Endothelial cell of umbilical vein (primary cell): Measurements from ENCODE around the gene ZNF530. TPM values are rescaled to one million over a fixed set of nuclear protein-coding genes. Genes with fewer than 3 reads are reported as not detected.

Experiments used
- BruUV-seq: library from RNA; stranded (reverse); fragments of 400-500 nt; replicated peaks from 2 replicates; lab custom pipeline; 2021; lab: Mats Ljungman, UMichigan
- CTCF ChIA-PET: fragments of 300-600, 350-600 bp; sonication (Branson Sonifier 250); formaldehyde crosslinking; loops from one replicate; lab custom pipeline; 2021; ENCODE audit warnings: antibody characterized with exemption, inconsistent platforms; lab: Charles Lee
- POLR2A ChIA-PET: fragments of 300-600, 350-600 bp; sonication (Branson Sonifier 250); formaldehyde crosslinking; loops from one replicate; lab custom pipeline; 2021; ENCODE audit warnings: antibody characterized with exemption, inconsistent platforms; lab: Charles Lee
- DNase-seq: peaks from one replicate; pipeline ENCODE4 v3.0.0-alpha.2; 2011; ENCODE audit warnings: low read depth, low spot score
- FAIRE-seq: peaks from 2 replicates; lab custom pipeline; 2011; peaks lifted over from hg19 to GRCh38; lab: Jason Lieb, UNC
- H2AFZ ChIP-seq: 2 replicates; pipeline ENCODE4 v1.6.0; 2012; ENCODE audit warnings: low read depth, low read length, control low read depth, inconsistent platforms
- H3K27ac ChIP-seq: 2 replicates; pipeline ENCODE4 v1.5.1; 2011; ENCODE audit warnings: low read depth, mild to moderate bottlenecking, control low read depth, low read length, moderate library complexity; ENCODE audit not compliant: insufficient read depth
- H3K27me3 ChIP-seq, 2 experiments: 2 replicates each; pipeline versions ENCODE4 v1.6.0 to v1.6.1; 2011; ENCODE audit warnings: low read length in 2 of 2, mixed read lengths in 1 of 2; ENCODE audit not compliant: control insufficient read depth in 2 of 2, insufficient read depth in 2 of 2
- H3K36me3 ChIP-seq, 2 experiments: 2 replicates in 1 of 2; 3 replicates in 1 of 2; pipeline ENCODE4 v1.5.1; 2011; ENCODE audit warnings: low read length in 2 of 2, mild to moderate bottlenecking in 1 of 2, moderate library complexity in 1 of 2; ENCODE audit not compliant: control insufficient read depth in 2 of 2, insufficient read depth in 2 of 2; ENCODE audit errors: extremely low read depth in 1 of 2
- H3K4me1 ChIP-seq: 3 replicates; pipeline ENCODE4 v1.5.1; 2011; ENCODE audit warnings: mild to moderate bottlenecking, low read length; ENCODE audit not compliant: control insufficient read depth, insufficient read depth; ENCODE audit errors: extremely low read depth
- H3K4me2 ChIP-seq: 2 replicates; pipeline ENCODE4 v1.6.1; 2011; ENCODE audit warnings: low read length, control low read depth, mixed read lengths; ENCODE audit not compliant: insufficient read depth
- H3K4me3 ChIP-seq, 3 experiments: fragments of 200-600 bp in 1 of 3; sonication (generic), shearing (Covaris generic) in 1 of 3; replicated peaks in 1 of 3; 2 replicates each; pipeline ENCODE4 v1.5.1; 2011 to 2016; ENCODE audit warnings: control low read depth in 3 of 3, low read length in 3 of 3, mild to moderate bottlenecking in 2 of 3, inconsistent platforms in 1 of 3, low read depth in 1 of 3, moderate library complexity in 1 of 3; ENCODE audit not compliant: insufficient read depth in 1 of 3
- H3K79me2 ChIP-seq: 2 replicates; pipeline ENCODE4 v1.6.0; 2012; ENCODE audit warnings: low read length, inconsistent platforms; ENCODE audit not compliant: control insufficient read depth, insufficient read depth
- H3K9ac ChIP-seq: replicated peaks from 2 replicates; pipeline ENCODE3; 2011; ENCODE audit warnings: low read length, control low read depth; ENCODE audit not compliant: insufficient read depth; ENCODE audit errors: extremely low read depth
- H3K9me1 ChIP-seq: replicated peaks from 3 replicates; pipeline ENCODE4 v1.6.0; 2011; ENCODE audit warnings: mild to moderate bottlenecking, low read length; ENCODE audit not compliant: control insufficient read depth, insufficient read depth; ENCODE audit errors: extremely low read depth
- H3K9me3 ChIP-seq: replicated peaks from 2 replicates; pipeline ENCODE4 v1.5.1; 2012; ENCODE audit warnings: low read length, inconsistent platforms; ENCODE audit not compliant: control insufficient read depth, insufficient read depth
- H4K20me1 ChIP-seq: replicated peaks from 2 replicates; pipeline ENCODE3; 2011; ENCODE audit warnings: mild to moderate bottlenecking, low read length; ENCODE audit not compliant: control insufficient read depth, insufficient read depth; ENCODE audit errors: extremely low read depth
- EZH2 ChIP-seq: IDR thresholded peaks from 2 replicates; pipeline ENCODE4 v1.6.1; 2012; ENCODE audit warnings: borderline replicate concordance, low read depth, mild to moderate bottlenecking, moderate library complexity, low read length, inconsistent platforms; ENCODE audit not compliant: severe bottlenecking
- FOS ChIP-seq: IDR thresholded peaks from 2 replicates; pipeline ENCODE4 v1.6.1; 2011; ENCODE audit warnings: mild to moderate bottlenecking, low read length, moderate library complexity, borderline replicate concordance; ENCODE audit not compliant: insufficient read depth
- GATA2 ChIP-seq: IDR thresholded peaks from 2 replicates; pipeline ENCODE4 v1.7.0; 2011; ENCODE audit warnings: low read depth, mild to moderate bottlenecking, moderate library complexity, mixed read lengths, low read length; ENCODE audit not compliant: insufficient read length, insufficient read depth
- JUN ChIP-seq: IDR thresholded peaks from 2 replicates; pipeline ENCODE4 v1.6.1; 2011; ENCODE audit warnings: borderline replicate concordance, low read depth; ENCODE audit not compliant: insufficient read length, insufficient read depth
- MAX ChIP-seq: IDR thresholded peaks from 2 replicates; pipeline ENCODE4 v1.6.1; 2011; ENCODE audit not compliant: insufficient read depth, insufficient read length
- MYC ChIP-seq: IDR thresholded peaks from one replicate; pipeline ENCODE4 v1.6.1; 2011; ENCODE audit warnings: mild to moderate bottlenecking, low read depth, low read length
- POLR2A ChIP-seq: IDR thresholded peaks from 2 replicates; pipeline ENCODE4 v1.6.1; 2012; ENCODE audit warnings: low read depth, mild to moderate bottlenecking, control low read depth, low read length
- POLR2AphosphoS5 ChIP-seq: IDR thresholded peaks from 2 replicates; pipeline ENCODE4 v1.6.1; 2012; ENCODE audit warnings: low read depth, mild to moderate bottlenecking, control low read depth, low read length, moderate library complexity; ENCODE audit not compliant: insufficient read depth
- dilution Hi-C: fragments of 300-500 bp; cut with MboI; formaldehyde crosslinking; loops from one replicate; pipeline ENCODE4 v1.15.0; 2019; ENCODE audit warnings: low sequenced_read_pairs; ENCODE audit not compliant: extremely low pct_ligation_motif_present
- intact Hi-C: fragments of 100-400 bp; cut with micrococcal nuclease; formaldehyde crosslinking; loops from one replicate; pipeline ENCODE4 v1.10.0; 2022
- polyA plus RNA-seq, 4 experiments: library from polyadenylated mRNA; depleted of rRNA in 3 of 4; stranded (reverse) in 3 of 4; unstranded in 1 of 4; fragments of >200 nt; gene quantifications; 2 replicates each; pipeline versions ENCODE4 v1.2.1 to v1.2.3, GENCODE V29; 2011 to 2012; ENCODE audit warnings: missing spikeins in 1 of 4
- total RNA-seq: library from RNA; stranded (reverse); gene quantifications from 2 replicates; pipeline ENCODE4 v1.2.3, GENCODE V29; 2021
- TF ChIP-seq, protein P1 (sequence below), 2 donors: IDR thresholded peaks; 1 replicate in 1 of 2; 2 replicates in 1 of 2; pipeline ENCODE4 v1.5.1; 2011; ENCODE audit warnings: low read length in 2 of 2, mild to moderate bottlenecking in 2 of 2, moderate library complexity in 2 of 2, control low read depth in 1 of 2, inconsistent platforms in 1 of 2, low read depth in 1 of 2; ENCODE audit not compliant: insufficient read depth in 1 of 2; ENCODE audit errors: extremely low read depth in 1 of 2

The ZNF530 gene
- total and polyA plus RNA-seq, 2 donors (not counting 3 experiments of a cell fraction or from before 2014, with no cell fraction given), result 1.5 to 4.0 TPM

GRCh38 chr19:57637379-57637778 lies 37.7 kb downstream of the ZNF530 start:
- peaks cover 5% of the 10 kb centered on the region for H3K4me1 ChIP-seq
- H3K9me3 ChIP-seq, result peaks cover 18% of the 10 kb centered on the region
- no peak overlapping the region for H3K9ac ChIP-seq
- no peaks in the 10 kb centered on the region for H3K9me1 ChIP-seq
- CTCF ChIA-PET, result no interaction called here
- no peak overlapping the region for H3K27ac ChIP-seq
- dilution Hi-C loops (no loop called here), intact Hi-C loops (loop anchor here (10.0 kb wide), 1 partner anchor 367 kb away; the partner anchor contains the start of gene ZNF606)
- TF ChIP-seq, protein P1, sequence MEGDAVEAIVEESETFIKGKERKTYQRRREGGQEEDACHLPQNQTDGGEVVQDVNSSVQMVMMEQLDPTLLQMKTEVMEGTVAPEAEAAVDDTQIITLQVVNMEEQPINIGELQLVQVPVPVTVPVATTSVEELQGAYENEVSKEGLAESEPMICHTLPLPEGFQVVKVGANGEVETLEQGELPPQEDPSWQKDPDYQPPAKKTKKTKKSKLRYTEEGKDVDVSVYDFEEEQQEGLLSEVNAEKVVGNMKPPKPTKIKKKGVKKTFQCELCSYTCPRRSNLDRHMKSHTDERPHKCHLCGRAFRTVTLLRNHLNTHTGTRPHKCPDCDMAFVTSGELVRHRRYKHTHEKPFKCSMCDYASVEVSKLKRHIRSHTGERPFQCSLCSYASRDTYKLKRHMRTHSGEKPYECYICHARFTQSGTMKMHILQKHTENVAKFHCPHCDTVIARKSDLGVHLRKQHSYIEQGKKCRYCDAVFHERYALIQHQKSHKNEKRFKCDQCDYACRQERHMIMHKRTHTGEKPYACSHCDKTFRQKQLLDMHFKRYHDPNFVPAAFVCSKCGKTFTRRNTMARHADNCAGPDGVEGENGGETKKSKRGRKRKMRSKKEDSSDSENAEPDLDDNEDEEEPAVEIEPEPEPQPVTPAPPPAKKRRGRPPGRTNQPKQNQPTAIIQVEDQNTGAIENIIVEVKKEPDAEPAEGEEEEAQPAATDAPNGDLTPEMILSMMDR (IDR thresholded peaks at IDR 0.05; ENCODE audit: extremely low read depth in 1 of 2, insufficient read depth in 1 of 2, low read depth in 1 of 2, low read length in 2 of 2), result no peak
- no peak for TF ChIP-seq MAX
- no peak for TF ChIP-seq POLR2A
- no peak for TF ChIP-seq JUN
- TF ChIP-seq POLR2AphosphoS5, result no peak
- no peak for TF ChIP-seq MYC
- no peak for TF ChIP-seq FOS
- TF ChIP-seq EZH2, result no peak
- no peak for TF ChIP-seq GATA2
- no peak overlapping the region for H3K4me2 ChIP-seq
- no peak overlapping the region for H2AFZ ChIP-seq
- H4K20me1 ChIP-seq, result no peaks in the 10 kb centered on the region
- FAIRE-seq (no peak), DNase-seq (no peak)
- H3K27me3 ChIP-seq, result no peaks in the 10 kb centered on the region
- no TSS peak for BruUV-seq
- H3K4me3 ChIP-seq, result no peak overlapping the region
- H3K36me3 ChIP-seq, result peaks cover 9 to 31% of the 10 kb centered on the region in 2 experiments
- H3K79me2 ChIP-seq, result no peaks in the 10 kb centered on the region
- POLR2A ChIA-PET, result no interaction called here
